Measurements from ENCODE around the gene SLC35G1. TPM values are rescaled to one million over a fixed set of nuclear protein-coding genes. Genes with fewer than 3 reads are reported as not detected.

Gene SLC35G1, protein sequence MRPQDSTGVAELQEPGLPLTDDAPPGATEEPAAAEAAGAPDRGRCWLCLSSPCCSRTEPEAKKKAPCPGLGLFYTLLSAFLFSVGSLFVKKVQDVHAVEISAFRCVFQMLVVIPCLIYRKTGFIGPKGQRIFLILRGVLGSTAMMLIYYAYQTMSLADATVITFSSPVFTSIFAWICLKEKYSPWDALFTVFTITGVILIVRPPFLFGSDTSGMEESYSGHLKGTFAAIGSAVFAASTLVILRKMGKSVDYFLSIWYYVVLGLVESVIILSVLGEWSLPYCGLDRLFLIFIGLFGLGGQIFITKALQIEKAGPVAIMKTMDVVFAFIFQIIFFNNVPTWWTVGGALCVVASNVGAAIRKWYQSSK
- 3.1 and 4.4 TPM in 2 replicates for total RNA-seq

DNA sequence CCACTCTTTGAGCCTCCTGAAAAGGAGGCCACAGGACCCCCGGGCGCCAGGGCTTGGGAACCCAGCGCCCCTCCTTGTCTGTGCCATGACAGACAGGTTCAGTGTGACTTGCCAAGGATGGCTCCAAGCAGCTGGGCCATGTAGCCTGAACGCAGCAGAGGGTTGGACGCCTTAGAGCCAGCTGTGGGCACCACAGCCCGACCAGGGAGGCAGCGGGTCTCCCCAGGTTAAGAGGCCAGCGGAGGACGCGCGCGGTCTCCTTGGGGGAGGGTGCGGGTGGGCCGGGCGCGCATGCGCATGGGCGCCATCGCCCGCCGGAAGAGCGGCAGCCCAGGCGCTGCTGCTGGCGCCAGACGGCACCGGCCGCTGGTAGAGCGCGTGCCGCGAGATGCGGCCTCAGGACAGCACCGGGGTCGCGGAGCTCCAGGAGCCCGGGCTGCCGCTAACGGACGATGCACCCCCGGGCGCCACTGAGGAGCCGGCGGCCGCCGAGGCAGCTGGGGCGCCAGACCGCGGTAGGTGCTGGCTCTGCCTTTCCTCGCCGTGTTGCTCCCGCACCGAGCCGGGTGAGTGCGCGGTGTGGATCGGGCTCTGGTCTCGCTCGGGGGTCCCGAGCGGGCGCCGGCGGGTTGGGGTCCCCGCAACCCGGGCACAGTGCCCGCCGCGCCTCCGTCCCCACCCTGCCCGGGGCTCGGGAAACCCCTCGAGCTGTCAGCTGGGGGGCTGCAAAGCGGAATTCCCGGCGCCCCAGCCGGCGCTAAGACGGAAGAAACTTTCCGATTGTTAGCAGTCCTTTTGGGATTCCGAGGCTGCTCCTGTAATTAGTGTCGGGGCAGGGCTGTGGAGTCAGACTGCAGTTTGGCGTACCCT is at the start of gene SLC35G1:
Gene SLC35G1, plus strand, starts transcription at position 333 of the 870 bp plus-strand sequence. Its CDS starts 56 bp downstream, at position 389.
- DNase-seq (ENCODE audit: low read depth in 2 of 2) = peak; percentile 73 to 78

DNA sequence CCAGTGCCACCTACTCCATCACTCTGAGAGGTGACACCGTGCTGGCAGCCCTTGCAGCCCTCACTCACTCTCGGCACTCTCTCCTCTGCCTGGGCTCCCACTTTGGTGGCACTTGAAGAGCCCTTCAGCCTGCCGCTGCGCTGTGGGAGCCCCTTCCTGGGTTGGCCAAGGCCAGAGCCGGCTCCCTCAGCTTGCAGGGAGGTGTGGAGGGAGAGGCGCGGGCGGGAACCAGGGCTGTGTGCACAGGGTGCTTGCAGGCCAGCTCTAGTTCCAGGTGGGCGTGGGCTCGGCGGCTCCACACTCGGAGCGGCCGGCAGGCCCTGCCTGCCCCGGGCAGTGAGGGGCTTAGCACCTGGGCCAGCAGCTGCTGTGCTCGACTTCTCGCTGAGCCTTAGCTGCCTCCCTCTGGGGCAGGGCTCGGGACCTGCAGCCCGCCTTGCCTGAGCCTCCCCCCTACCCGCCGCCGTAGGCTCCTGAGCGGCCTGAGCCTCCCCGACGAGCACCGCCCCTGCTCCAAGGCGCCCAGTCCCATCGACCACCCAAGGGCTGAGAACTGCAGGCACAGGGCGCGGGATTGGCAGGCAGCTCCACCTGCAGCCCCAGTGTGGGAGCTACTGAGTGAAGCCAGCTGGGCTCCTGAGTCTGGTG is 48.7 kb upstream of the SLC35G1 start:
- DNase-seq (ENCODE audit: low read depth in 2 of 2) = no peak

DNA sequence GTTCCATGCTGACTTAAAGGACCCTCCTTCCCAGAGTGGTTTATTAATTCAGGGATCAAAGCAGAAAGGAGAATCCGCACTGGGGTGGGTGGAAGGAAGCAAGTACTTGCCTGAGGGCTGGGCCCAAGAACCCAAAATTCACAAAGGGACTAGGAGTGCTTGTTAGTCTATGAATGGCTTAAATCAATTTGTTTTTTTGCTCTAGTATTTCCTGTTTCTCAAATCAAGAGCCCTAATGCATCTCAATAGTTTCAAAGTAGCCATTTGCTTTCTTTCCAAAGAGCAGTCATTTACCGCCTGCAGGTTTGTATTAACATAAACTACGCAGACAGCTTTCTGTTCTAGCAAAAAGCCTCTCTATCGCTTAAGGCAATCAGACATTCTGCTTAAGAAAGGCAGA is 44.2 kb upstream of the SLC35G1 start:
- DNase-seq (ENCODE audit: low read depth in 2 of 2) = no peak

DNA sequence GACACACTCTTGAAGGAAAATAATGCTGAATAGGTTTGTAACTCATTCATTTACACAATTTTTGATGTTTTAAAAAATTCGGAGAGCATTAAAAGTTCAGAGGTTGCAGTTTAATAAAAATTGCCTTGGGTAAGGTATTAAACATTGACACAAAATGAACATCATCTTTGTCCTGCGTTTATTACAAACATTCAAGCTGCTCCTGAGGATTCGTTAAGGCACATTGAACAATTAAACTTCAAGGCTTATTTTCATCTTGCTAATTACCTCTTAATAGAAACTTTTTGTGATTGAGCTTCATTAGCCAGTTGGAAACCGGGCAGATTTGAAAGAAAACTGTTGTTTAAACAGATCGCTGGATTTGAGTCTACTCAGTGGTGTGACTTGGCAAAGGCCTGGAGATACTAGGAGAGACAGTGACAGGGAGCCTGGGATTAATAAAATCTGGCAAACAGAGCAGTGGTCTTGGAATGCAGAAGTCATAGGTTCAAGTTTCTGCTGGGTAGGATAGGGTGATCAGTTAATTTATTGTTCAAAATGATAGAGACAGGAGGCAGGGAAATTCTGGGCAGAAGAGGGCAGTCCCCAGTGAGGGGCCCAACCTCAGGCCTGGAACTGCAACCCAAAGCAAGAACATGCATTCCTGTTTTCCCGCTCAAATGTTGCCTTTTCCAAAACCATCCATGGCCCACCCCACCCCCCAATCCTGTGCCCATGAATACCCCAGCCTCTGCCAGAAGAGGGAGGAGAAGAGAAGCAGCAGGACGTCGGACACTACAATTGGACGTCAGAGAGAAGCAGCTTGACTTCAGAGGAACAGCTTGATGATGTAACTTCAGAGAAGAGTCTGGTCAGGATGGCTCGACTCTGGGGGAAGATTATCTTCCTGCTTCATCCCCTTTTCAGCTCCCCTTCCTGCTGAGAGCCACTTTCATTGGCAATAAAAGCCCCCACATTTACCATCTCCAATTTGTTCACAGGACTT is 43.5 kb upstream of the SLC35G1 start:
- no peak for DNase-seq (ENCODE audit: low read depth in 2 of 2)

DNA sequence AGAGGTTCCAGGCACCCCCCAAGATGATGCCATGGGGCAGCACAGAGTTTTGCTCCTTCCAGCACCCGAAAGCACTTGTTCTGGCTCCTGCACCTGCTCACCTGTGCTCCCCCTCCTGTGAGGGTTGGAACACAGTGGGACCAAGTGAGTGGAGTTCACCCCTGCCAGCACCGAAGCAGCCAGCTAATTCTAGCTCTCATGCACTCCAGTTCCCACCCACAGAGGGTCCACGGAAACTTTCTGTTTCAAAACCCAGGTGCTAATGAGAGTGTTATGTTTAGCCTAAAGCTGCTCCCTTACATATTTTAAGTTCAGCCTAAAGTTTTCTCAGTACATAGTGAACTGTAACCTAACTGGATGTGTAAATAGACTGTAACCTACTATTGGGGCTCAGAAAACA is 42.6 kb upstream of the SLC35G1 start:
- DNase-seq (ENCODE audit: low read depth in 2 of 2) = no peak

DNA sequence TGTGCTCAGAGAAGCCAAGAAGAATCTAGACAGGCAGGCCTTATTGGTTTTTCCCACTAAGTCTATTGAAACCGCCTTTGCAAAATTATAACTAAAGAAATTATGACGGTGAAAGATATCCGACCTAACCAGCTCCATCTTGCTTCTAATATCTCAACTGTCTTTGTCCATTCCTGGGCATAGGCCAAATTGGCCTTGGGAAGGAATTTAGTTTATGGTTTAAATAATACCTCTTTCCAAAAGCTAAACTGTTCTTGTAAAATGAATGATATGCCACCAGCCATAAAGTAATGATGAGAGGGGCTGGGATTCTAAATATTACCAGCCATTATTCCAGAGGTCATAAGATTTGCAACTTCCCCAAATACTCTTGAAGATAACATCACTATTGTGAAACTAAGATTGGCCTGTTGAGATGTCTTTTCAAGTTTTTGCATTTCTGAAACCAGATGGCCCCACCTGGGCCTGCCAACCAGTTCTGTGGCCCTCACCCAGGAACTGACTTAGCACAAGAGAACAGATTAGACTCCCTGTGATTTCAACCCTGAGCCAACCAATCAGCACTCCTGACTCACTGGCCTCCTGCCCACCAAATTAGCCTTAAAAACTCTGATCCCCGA is 41.2 kb upstream of the SLC35G1 start:
- DNase-seq (ENCODE audit: low read depth in 2 of 2) = no peak

DNA sequence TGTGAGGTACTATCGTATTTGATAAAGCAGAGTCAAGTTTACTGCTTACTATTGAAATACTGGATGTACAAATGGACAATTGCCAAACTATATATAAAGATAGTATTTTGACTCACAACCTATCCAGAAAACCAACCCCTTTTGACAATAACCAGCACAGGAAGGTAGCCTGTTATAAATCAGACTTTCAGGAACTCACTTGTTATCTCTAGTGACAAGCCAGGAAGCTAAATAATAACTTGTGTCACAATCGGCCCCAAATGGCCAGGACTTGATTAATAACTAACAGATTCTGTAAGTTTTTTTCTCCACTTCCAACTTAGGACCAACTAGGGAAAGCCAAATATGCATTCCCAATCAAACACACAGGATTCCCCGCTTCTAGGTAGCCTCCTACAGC is 38.8 kb upstream of the SLC35G1 start:
- DNase-seq (ENCODE audit: low read depth in 2 of 2) = peak; percentile 66 to 72

DNA sequence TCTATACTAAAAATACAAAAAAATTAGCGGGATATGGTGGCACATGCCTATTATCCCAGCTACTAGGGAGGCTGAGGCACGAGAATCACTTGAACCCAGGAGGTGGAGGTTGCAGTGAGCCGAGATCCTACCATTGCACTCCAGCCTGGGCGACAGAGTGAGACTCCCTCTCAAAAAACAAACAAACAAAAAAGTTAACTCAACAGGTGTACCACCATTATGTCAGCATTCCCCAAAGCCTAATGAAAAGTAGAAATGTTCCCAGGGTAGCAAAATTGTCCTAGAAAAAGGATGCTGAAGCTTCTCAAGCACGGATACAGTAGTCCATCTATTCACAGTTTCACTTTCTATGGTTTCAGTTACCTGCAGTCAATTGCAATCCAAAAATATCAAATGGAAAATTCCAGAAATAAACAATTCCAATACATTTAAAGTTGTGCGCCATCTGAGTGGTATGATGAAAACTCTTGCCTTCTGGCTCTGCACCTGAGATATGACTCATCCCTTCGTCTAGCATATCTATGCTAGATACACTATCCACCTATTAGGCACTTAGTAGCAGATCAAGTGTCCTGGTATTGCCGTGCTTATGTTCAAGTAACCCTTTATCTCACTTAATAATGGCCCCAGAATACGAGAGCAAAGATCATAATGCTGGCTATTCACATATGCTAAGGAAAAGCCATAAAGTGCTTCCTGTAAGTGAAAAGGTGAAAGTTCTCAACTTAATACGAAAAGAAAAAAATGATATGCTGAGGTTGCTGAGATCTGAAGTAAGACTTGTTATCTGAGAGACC is 37.2 kb upstream of the SLC35G1 start:
- DNase-seq (ENCODE audit: low read depth in 2 of 2) = no peak

DNA sequence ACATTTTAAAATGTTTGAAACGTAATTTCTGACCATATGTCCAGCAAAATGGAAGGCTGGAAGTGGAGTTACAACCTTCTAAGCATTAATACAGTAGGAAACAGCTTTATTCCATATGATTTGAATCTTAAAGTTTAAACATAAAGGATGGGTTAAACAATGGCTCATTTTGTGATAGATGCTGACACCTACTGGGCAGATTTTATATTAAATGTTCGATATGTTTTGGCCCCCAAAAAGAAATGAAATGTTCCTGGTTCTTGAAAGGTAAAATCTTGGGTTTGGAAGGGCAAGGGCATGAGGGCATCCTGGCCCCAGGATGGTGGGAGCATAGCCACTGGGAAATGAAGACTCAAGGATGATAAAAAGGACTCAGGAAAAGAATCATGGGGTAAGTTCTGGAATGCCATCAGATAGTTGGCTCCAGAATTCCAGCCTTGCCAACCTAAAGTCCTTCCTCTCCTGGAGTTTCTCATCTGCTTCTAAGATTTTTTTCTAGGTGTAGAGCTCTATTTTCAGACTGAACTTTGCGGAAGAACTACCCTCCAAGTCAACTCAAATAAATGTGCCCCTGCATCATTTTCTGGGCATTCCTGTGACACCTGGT is 34.6 kb upstream of the SLC35G1 start:
- peak; percentile 14 to 31 for DNase-seq (ENCODE audit: low read depth in 2 of 2)

DNA sequence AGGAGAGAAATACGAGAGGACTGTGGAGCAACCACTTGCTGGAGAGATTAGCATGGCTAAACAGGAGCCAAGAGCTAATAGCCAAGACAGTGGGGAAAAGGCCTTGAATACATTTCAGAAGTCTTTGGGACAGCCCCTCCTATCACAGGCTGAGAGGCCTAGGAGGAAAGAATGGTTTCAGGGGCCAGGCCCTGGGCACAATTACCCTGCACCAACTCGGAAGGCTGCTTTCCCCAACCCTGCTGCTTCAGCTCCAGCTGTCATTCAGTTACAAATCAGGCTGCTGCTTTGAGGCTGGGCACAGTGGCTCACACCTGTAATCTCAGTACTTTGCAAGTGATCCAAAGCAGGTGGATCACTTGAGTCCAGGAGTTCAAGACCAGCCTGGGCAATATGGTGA is 32.0 kb upstream of the SLC35G1 start:
- no peak for DNase-seq (ENCODE audit: low read depth in 2 of 2)

DNA sequence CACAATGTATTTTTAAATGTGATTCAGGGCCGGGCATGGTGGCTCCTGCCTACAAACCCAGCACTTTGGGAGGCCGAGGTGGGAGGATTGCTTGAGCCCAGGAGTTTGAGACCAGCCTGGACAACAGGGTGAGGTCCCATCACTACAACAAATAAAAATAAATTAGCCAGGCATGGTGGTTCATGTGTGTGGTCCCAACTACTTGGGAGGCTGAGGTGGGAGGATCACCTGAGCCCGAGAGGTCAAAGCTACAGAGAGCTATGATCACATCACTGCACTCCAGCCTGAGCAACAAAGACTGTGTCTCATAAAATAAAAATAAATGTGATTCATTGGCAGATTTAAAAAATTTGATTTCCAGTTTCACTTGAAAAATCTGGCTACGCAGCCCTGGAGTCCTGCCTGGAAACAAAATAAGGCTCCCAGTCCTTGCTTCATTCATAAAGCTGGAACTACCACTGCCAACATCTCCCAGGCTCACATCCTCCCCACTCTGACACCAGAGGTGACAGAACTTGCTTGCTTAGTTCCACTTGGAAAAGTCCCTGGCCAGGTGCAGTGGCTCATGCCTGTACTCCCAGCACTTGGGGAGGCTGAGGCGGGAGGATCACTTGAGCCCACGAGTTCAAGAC is 27.9 kb upstream of the SLC35G1 start:
- no peak for DNase-seq (ENCODE audit: low read depth in 2 of 2)

DNA sequence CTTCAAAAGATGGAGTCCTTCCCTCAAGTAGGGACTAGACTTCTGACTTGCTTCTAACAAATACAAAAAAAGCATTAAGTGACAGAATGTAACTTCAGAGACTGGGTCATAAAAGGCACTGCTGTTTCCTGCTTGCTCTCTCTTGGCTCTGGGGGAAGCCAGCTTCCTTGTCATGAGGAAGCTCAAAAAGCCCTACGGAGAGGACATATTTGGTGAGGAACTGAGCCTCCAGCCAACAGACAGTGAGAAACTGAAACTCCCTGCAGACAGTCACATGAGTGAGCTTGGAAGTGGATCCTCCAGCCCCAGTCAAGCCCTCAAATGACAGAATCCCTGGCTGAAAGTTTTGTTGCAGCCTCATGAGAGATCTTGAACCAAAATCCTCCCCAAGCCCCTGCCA is 26.3 kb upstream of the SLC35G1 start:
- DNase-seq (ENCODE audit: low read depth in 2 of 2) = no peak

DNA sequence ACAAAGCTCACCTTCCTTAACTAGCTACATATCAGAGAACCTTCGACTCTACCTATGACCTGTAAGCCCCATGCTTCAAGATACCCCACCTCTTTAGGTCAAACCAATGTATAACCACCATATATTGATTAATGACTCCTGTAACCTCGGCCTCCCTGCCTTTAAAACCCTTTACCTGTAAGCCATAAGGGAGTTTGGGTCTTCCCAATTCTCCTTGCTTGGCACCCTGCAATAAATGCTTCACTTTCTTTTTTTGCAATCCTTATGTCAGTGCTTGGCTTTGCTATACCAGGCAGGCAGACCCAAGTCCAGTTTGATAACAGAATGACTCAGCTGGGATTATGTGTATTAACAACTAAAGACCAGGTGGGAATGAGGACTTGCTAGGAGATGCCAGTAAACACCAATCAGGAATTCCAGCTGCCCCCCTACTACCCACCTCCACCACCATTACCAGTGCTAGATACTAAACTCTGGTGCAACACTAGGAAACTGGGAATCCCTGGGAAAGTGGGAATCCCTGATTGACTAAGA is 22.0 kb upstream of the SLC35G1 start:
- DNase-seq (ENCODE audit: low read depth in 2 of 2) = no peak

DNA sequence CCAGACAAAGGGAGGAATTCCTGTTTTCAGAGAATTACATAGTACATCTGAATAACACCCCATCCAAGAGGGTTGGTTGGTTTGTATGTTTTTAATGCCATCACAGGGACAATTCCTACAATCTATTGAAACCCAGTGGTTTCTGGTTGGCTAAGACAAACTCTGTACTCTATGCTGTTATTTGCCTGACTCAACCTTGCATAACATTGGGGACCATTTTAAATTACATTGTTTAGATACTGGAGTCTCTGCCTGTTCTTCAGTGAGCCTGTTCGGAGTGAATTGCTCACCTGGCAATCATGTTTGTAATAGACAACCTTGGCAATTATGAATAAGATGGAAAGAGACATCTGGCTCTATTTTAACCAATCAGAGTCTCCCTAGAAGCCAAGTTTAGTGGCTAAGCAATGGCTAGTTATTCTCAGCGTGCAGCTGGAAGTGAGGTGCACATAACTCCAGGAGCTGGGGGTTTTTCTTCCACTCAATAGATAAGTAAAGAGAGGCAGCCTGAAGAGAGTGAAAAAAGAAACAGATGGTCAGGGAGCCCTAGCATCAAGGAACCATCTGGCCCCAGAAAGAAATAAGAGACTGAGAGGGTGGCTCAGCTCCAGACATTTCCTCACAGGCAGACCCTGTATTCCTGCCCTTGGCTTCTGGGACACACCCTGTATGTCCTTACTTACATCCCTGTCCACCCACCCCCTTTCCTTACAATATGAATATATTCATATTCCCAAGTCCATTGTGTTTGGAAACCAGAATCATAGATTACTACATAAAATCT is 21.2 kb upstream of the SLC35G1 start:
- no peak for DNase-seq (ENCODE audit: low read depth in 2 of 2)

DNA sequence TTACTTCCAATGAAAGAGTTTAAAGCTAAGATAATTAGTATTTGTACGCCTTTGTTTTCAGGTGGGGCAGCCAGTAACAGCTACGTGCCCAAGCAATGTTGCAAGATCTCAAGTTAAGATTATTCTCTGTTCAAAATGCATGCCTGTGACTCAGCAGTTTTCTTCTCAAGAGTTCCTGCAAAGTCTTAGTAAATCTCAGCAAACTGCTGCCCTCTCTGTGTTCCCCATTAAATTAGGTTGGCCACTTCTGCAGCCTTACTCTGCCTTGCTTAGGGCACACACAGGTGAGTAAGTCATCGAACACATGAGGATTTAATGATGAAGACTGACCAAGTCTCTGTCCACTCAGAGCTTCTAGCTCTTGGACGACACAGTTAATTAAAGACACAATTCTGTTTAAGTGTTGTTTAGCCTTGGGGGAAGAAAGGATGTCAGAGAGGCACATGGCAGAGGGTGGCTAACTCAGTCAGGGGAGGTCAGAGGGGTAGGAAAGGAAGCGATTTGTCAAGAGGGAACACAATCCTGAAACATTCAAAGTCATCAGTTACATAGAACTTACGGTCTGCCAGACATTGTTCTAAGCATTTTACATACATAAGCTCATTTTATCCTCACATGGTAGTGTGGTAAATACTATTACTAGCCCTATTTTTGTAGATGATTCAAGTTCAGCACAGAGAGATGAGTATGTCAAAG is 20.2 kb upstream of the SLC35G1 start:
- DNase-seq (ENCODE audit: low read depth in 2 of 2) = peak in 1 of 2 donors; percentile 16

DNA sequence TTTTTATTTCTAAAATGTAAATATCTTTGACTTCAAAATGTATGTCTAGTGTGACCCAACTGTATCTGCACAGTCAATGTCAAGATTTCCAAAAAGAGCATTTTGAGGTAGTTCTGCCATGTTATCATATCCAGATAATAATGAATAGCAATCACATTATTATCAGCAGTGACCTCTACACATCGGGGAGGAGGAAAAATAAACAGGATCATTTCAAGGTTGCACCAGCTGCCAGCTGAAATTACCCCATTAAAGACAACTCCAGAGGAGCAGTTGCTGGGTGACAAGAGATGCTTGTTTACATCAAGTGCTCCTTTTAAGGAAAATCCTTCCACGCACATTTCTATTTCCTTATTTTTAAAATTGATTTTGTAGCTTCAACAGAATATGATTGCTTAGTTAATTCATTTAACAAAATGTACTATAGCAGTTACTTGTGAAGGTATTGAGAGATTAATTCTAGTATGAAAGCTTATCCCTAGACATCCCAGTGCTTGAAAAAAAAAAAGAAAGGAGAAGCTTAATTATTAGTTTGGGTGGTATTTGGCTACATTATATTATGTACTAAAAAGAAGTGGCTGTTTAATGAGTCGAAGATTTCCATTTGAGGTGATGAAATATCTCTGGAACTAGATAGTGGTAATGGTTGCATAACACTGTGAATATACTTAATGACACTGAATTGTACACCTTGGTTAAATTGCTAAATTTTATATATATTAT is 19.3 kb upstream of the SLC35G1 start:
- DNase-seq (ENCODE audit: low read depth in 2 of 2) = no peak

DNA sequence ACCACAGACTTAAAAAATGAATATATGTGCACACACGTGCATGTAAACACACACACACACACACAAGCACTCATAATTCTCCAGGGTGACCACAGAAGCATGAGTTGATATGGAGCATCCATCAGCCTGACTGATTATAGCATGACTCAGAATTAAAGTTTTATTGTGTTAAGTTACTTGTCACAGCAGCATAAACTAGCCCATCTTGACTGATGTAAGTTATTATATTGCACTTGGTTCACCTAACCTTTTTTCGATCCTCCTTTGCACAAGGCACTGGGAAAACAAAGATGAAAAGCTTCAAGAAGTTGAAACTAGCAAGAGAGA is 18.8 kb upstream of the SLC35G1 start:
- DNase-seq (ENCODE audit: low read depth in 2 of 2) = no peak

All from lung microvascular endothelial cell (primary cell).